Epithelial cell of proximal tubule (primary cell): Measurements from ENCODE around the gene KRTAP1-4. TPM values are rescaled to one million over a fixed set of nuclear protein-coding genes. Genes with fewer than 3 reads are reported as not detected.

Experiments
- DNase-seq: peaks from one replicate; pipeline ENCODE4 v3.0.0-alpha.2; 2011; ENCODE audit warnings: low read depth
- H3K4me3 ChIP-seq: 2 replicates; pipeline ENCODE4 v1.5.1; 2011; ENCODE audit warnings: low read depth, mild to moderate bottlenecking, low read length
- CTCF ChIP-seq: conservative IDR thresholded peaks from 2 replicates; pipeline ENCODE4 v1.5.1; 2012; ENCODE audit warnings: low read depth, mild to moderate bottlenecking, low read length
- total RNA-seq: library from RNA; depleted of rRNA; stranded (reverse); fragments of >200 nt; gene quantifications from 2 replicates; pipeline ENCODE4 v1.2.3, GENCODE V29; 2015

KRTAP1-4 gene
- total RNA-seq, 1 donor from 2014 or later: not detected

DNA sequence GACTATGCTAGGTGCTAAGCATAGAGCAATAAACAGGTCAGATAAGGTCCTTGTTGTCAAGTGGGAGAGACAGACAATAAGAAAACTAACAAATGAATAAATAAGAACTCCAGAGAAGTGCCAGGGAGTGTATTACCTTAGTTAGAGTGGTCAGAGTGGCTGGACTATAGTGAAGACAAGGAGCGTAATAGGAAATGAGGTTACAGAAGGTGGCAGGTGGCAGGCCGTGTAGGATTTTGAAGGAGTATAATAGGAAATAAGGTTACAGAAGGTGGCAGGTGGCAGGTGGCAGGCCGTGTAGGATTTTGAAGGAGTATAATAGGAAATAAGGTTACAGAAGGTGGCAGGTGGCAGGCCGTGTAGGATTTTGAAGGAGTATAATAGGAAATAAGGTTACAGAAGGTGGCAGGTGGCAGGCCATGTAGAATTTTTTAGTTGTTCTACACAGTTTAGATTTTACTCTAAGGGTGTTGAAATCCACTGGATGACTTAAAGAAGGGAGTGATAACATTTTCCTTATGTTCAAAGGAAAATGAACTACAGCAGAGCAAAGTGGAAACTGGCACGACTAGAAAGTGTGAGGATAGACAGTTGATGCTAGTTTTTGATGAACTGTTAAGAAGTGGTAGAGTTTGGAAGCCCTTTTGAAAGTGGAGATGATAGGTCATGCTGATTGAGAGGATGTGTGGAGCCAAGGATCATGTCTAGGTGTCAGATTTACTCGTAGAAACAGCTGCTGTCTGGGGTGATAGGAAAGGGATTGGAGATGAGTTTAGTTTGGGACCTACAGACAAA, 17.5 kb downstream of the KRTAP1-4 start:
- TF ChIP-seq CTCF: no peak
- H3K4me3 ChIP-seq: no peak overlapping the region
- no peak for DNase-seq

DNA sequence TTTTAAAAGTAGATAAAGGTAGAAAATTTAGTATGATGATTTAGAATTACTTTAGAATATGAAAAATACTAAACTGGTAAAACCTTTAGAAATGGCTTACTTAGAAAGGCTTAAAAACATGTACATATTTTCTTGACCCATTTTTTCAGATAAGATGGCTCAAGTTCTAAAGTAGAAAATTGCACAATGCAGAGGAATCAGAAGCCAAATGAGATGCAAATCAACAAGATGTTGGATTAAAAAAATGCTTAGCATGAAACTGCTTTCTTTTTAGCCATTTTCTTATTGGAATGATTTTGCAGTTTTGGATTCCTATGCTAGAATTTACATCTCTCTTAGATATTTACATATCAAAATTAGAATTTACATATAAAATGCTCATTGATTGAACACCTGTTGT, 19.6 kb downstream of the KRTAP1-4 start:
- no peak overlapping the region for H3K4me3 ChIP-seq
- no peak for TF ChIP-seq CTCF

GRCh38 chr17:41009936-41010335, 20.1 kb downstream of the KRTAP1-4 start:
- no peak overlapping the region for H3K4me3 ChIP-seq
- TF ChIP-seq CTCF: no peak
- DNase-seq: no peak

More for the DNA sequence above, 19.6 kb downstream of the KRTAP1-4 start:
- no peak for DNase-seq

- TF ChIP-seq CTCF: no peak
- no peak overlapping the region for H3K4me3 ChIP-seq
- no peak for DNase-seq
Measured at GRCh38 chr17:41009301-41009760, 20.7 kb downstream of the KRTAP1-4 start.

DNA sequence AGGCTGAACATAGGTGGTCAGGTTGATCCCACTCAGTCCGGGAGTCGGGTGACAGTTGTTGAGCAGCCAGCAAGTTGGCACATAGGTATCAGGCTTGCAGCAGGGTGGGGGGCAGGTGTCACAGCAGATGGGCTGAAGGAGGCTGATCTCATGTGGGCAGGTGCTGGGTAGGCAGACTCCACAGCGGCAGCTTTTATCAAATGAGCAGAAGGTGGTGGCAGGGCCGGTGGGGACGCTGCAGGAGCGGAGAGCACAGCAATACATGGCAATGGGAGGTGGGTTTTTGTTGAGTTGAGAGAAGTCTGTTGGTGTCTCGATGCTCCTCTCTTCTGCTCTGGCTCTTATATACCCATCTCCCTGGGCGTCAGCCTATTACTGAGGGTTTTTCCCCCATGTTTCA, 21.2 kb downstream of the KRTAP1-4 start, which contains the start of gene KRTAP3-1:
Gene KRTAP3-1 (minus strand): TSS at position 318 of the 400 bp plus-strand sequence. CDS start 54 bp downstream, at position 264.
- DNase-seq: no peak

DNA sequence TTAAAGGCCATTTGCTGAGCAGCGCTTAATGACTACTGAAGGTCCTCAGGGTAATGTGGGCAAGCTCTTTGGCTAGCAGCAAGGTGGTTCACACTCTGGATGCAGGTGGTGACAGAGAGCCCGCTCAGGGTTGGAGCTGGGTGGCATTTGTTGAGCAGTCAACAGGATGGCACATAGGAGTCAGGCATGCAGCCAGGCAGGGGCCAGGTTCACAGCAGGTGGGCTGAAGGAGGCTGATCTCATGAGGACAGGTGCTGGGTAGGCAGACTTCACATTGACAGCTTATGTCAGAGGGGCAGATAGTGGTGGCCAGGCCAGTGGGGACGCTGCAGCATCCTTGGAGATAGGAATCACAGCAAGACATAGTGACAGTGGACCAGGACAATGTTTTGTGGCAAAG, 25.6 kb downstream of the KRTAP1-4 start:
- DNase-seq: no peak
- H3K4me3 ChIP-seq: no peak overlapping the region
- TF ChIP-seq CTCF: no peak

More for the DNA sequence above, 21.2 kb downstream of the KRTAP1-4 start, which contains the start of gene KRTAP3-1:
- H3K4me3 ChIP-seq: no peak within 1 kb of the TSS
- no peak for TF ChIP-seq CTCF
